Kidney (tissue), 14 donors: ENCODE data around the gene PDE8A. TPM values are rescaled to one million over a fixed set of nuclear protein-coding genes. Genes with fewer than 3 reads are reported as not detected.

Experiments
- DNase-seq, 5 donors: peaks; one replicate each; pipeline ENCODE4 v3.0.0-alpha.2; 2013 to 2020
- FAIRE-seq: peaks from 2 replicates; lab custom pipeline; 2012; peaks lifted over from hg19 to GRCh38; lab: Jason Lieb, UNC
- H3K27ac ChIP-seq, 2 donors: one replicate each; pipeline ENCODE4 v1.7.0; 2013; ENCODE audit warnings: low read depth in 2 of 2, low read length in 2 of 2, inconsistent platforms in 1 of 2
- H3K27me3 ChIP-seq: one replicate; pipeline ENCODE4 v1.7.1; 2013; ENCODE audit warnings: low read length, inconsistent platforms; ENCODE audit not compliant: control insufficient read depth, insufficient read depth
- H3K36me3 ChIP-seq, 3 donors: one replicate each; pipeline versions ENCODE4 v1.7.0 to v1.7.1; 2013; ENCODE audit warnings: low read length in 3 of 3, control low read depth in 1 of 3, inconsistent platforms in 1 of 3; ENCODE audit not compliant: insufficient read depth in 3 of 3, control insufficient read depth in 2 of 3
- H3K4me1 ChIP-seq, 3 donors: one replicate each; pipeline versions ENCODE4 v1.7.0 to v1.7.1; 2013; ENCODE audit warnings: low read length in 3 of 3, inconsistent platforms in 1 of 3, low read depth in 1 of 3; ENCODE audit not compliant: control insufficient read depth in 2 of 3, insufficient read depth in 2 of 3
- H3K4me3 ChIP-seq, 3 donors: one replicate each; pipeline versions ENCODE4 v1.7.0 to v1.8.1; 2013; ENCODE audit warnings: low read length in 3 of 3, control low read depth in 1 of 3, inconsistent platforms in 1 of 3
- H3K9ac ChIP-seq, 3 donors: one replicate each; pipeline versions ENCODE4 v1.7.0 to v1.7.1; 2013; ENCODE audit warnings: low read length in 3 of 3, control low read depth in 1 of 3, inconsistent platforms in 1 of 3
- H3K9me3 ChIP-seq, 3 donors: one replicate each; pipeline versions ENCODE4 v1.7.0 to v1.7.1; 2013; ENCODE audit warnings: low read length in 3 of 3, control low read depth in 1 of 3, inconsistent platforms in 1 of 3; ENCODE audit not compliant: control insufficient read depth in 2 of 3, insufficient read depth in 1 of 3
- CTCF ChIP-seq: IDR thresholded peaks from 3 replicates; pipeline ENCODE4 v1.5.1; 2012; ENCODE audit warnings: mild to moderate bottlenecking, moderate library complexity, borderline replicate concordance; ENCODE audit not compliant: insufficient read depth; ENCODE audit errors: extremely low read depth
- intact Hi-C: fragments of 100-400 bp; cut with DNase I; formaldehyde crosslinking; loops from one replicate; pipeline ENCODE4 v1.11.1; 2022
- polyA plus RNA-seq: library from polyadenylated mRNA; stranded (reverse); fragments of 350-450 nt; fragmentation: Illumina TruSeq; extraction: RNeasy Lipid Tissue Mini Kit (QIAGEN cat#74804); gene quantifications from one replicate; pipeline ENCODE4 v1.2.3, GENCODE V29; 2014; ENCODE audit warnings: low read depth, low replicate concordance; ENCODE audit not compliant: insufficient read depth
- total RNA-seq: library from RNA; stranded (reverse); fragmentation: NEBNext Ultra II Directional; extraction: Animal tissue kit (Norgen Biotek cat#: 25700); gene quantifications from one replicate; pipeline ENCODE4 v1.2.1, GENCODE V29; 2021
- donor health status: control.
- donor health status: control.
- donor health status: control.
- donor health status: control.
- donor health status: control.
- donor health status: DM: yes; HTN: yes; CAD: no.
- donor health status: Normal renal cell carcinoma (clear cell type).

PDE8A gene
- total and polyA plus RNA-seq, 2 donors from 2014 or later: 20.3 to 37.5 TPM

- H3K9ac ChIP-seq: no peak overlapping the region
- H3K27me3 ChIP-seq: no peaks in the 10 kb centered on the region
- H3K9me3 ChIP-seq: no peaks in the 10 kb centered on the region
- no peak overlapping the region for H3K4me3 ChIP-seq
- TF ChIP-seq CTCF: no peak
- FAIRE-seq (no peak), DNase-seq (no peak)
- peaks cover 0 to 5% (median 0%) of the 10 kb centered on the region in 3 donors for H3K4me1 ChIP-seq
- no peaks in the 10 kb centered on the region for H3K36me3 ChIP-seq
- H3K27ac ChIP-seq: no peak overlapping the region
- intact Hi-C loops: no loop called here
These were observed 68.1 kb downstream of the PDE8A start for GRCh38 chr15:85049805-85050204.

- H3K9me3 ChIP-seq: peaks cover 0 to 2% (median 0%) of the 10 kb centered on the region in 3 donors
- FAIRE-seq (no peak), DNase-seq (no peak)
- TF ChIP-seq CTCF: no peak
- no peaks in the 10 kb centered on the region for H3K36me3 ChIP-seq
- no peaks in the 10 kb centered on the region for H3K4me1 ChIP-seq
- no peak overlapping the region for H3K4me3 ChIP-seq
- intact Hi-C loops: no loop called here
- H3K9ac ChIP-seq: no peak overlapping the region
- no peaks in the 10 kb centered on the region for H3K27me3 ChIP-seq
- no peak overlapping the region for H3K27ac ChIP-seq
These were observed 78.1 kb downstream of the PDE8A start for GRCh38 chr15:85059734-85060133.

- Histone ChIP-seq H3K9me3 (peaks cover 0 to 2% (median 0%) of the 10 kb centered on the region in 3 donors), H3K27me3 (no peaks in the 10 kb centered on the region), H3K36me3 (peaks cover 0 to 2% (median 0%) of the 10 kb centered on the region in 3 donors), H3K9ac (no peak overlapping the region), H3K4me1 (no peaks in the 10 kb centered on the region), H3K27ac (no peak overlapping the region), H3K4me3 (no peak overlapping the region)
- DNase-seq: no peak
- intact Hi-C loops: no loop called here
- FAIRE-seq: no peak
- TF ChIP-seq CTCF: no peak
These were observed 80.9 kb downstream of the PDE8A start for GRCh38 chr15:85062560-85062959.

- intact Hi-C loops: no loop called here
- H3K27ac ChIP-seq: no peak overlapping the region
- no peak for DNase-seq
- H3K4me3 ChIP-seq: no peak overlapping the region
- no peaks in the 10 kb centered on the region for H3K27me3 ChIP-seq
- no peak for FAIRE-seq
- H3K4me1 ChIP-seq: no peaks in the 10 kb centered on the region
- no peak for TF ChIP-seq CTCF
- H3K9ac ChIP-seq: no peak overlapping the region
- H3K9me3 ChIP-seq: no peaks in the 10 kb centered on the region
- peaks cover 0 to 2% (median 0%) of the 10 kb centered on the region in 3 donors for H3K36me3 ChIP-seq
These were observed 81.4 kb downstream of the PDE8A start for GRCh38 chr15:85063088-85063487.
